Epithelial cell of proximal tubule (primary cell): Measurements from ENCODE around the gene PIGN. TPM values are rescaled to one million over a fixed set of nuclear protein-coding genes. Genes with fewer than 3 reads are reported as not detected.

Source experiments
- DNase-seq: peaks from one replicate; pipeline ENCODE4 v3.0.0-alpha.2; 2011; ENCODE audit warnings: low read depth
- H3K4me3 ChIP-seq: 2 replicates; pipeline ENCODE4 v1.5.1; 2011; ENCODE audit warnings: low read depth, mild to moderate bottlenecking, low read length
- total RNA-seq: library from RNA; depleted of rRNA; stranded (reverse); fragments of >200 nt; gene quantifications from 2 replicates; pipeline ENCODE4 v1.2.3, GENCODE V29; 2015
- TF ChIP-seq, protein P1 (sequence below): conservative IDR thresholded peaks from 2 replicates; pipeline ENCODE4 v1.5.1; 2012; ENCODE audit warnings: low read depth, mild to moderate bottlenecking, low read length

Gene PIGN
- total RNA-seq, 1 donor from 2014 or later = 21.4 TPM

GRCh38 chr18:62138461-62139235 lies 48.2 kb downstream of the PIGN start:
- TF ChIP-seq, protein P1, sequence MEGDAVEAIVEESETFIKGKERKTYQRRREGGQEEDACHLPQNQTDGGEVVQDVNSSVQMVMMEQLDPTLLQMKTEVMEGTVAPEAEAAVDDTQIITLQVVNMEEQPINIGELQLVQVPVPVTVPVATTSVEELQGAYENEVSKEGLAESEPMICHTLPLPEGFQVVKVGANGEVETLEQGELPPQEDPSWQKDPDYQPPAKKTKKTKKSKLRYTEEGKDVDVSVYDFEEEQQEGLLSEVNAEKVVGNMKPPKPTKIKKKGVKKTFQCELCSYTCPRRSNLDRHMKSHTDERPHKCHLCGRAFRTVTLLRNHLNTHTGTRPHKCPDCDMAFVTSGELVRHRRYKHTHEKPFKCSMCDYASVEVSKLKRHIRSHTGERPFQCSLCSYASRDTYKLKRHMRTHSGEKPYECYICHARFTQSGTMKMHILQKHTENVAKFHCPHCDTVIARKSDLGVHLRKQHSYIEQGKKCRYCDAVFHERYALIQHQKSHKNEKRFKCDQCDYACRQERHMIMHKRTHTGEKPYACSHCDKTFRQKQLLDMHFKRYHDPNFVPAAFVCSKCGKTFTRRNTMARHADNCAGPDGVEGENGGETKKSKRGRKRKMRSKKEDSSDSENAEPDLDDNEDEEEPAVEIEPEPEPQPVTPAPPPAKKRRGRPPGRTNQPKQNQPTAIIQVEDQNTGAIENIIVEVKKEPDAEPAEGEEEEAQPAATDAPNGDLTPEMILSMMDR = no peak
- no peak overlapping the region for H3K4me3 ChIP-seq
- no peak for DNase-seq

GRCh38 chr18:62131301-62131909 lies 55.5 kb downstream of the PIGN start:
- peak; percentile 4 for DNase-seq
- TF ChIP-seq, protein P1 = peak; percentile 98
- no peak overlapping the region for H3K4me3 ChIP-seq

DNA sequence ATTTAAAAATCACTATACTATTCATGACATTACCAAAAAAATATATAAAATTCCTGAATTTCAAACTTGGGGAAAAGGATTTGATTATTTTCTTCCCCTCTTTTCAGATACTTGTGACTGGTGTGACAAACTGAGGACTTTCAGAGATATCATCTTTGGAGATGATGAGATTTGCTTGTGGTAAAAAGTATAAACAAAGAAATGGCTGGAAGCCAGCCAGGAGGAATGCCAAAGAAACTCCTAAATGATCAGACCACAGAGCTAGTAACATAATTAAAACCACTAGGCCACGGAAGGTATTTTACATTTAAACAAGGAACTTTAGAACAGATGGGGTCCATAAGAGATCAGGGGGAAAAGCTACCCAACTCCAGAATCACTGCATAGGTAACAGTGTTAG lies 58.7 kb downstream of the PIGN start:
- TF ChIP-seq, protein P1 = no peak
- H3K4me3 ChIP-seq = no peak overlapping the region
- no peak for DNase-seq

- TF ChIP-seq, protein P1 = no peak
- H3K4me3 ChIP-seq = no peak overlapping the region
- DNase-seq = no peak
These were observed 60.1 kb downstream of the PIGN start for GRCh38 chr18:62126737-62127136.

DNA sequence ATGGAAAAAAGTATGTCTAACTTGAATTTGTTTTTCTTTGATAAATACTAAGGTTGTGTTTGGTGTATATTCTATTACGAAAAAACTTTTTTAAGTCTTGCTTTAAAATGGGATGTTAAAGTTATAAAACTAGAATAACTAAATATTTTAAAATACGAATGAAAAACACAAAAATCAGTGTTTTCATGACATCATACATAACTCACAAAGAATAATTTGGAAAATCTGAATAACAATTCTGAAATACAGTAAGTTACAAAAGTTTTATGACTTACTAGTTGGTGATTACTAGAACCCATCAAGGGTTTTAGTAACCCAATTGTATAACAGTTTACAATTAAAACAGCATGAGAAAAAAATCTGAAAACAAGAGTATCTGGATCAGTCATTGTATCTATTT lies 61.2 kb downstream of the PIGN start:
- TF ChIP-seq, protein P1 = no peak
- DNase-seq = no peak

GRCh38 chr18:62122330-62122729 lies 64.5 kb downstream of the PIGN start:
- TF ChIP-seq, protein P1 = no peak
- DNase-seq = no peak
- no peak overlapping the region for H3K4me3 ChIP-seq

More for the DNA sequence above, 61.2 kb downstream of the PIGN start:
- no peak overlapping the region for H3K4me3 ChIP-seq
